K562 (cell line): ENCODE data around the gene NFRKB. TPM values are rescaled to one million over a fixed set of nuclear protein-coding genes. Genes with fewer than 3 reads are reported as not detected.

Experiments used
- ATAC-seq: fragments of 200-7000 bp; cut with Tn5 transposase; 3 replicates; pipeline ENCODE4 v1.9.1; 2020; ENCODE audit warnings: moderate library complexity
- BruUV-seq: library from RNA; stranded (reverse); fragments of 400-500 nt; replicated peaks from 2 replicates; lab custom pipeline; 2021; lab: Mats Ljungman, UMichigan
- CTCF ChIA-PET: fragments of 300-600 bp; formaldehyde crosslinking; extraction: SDS; loops from one replicate; lab custom pipeline; 2021; ENCODE audit warnings: low intra/inter-chr PET ratio; lab: Yijun Ruan, JAX
- POLR2A ChIA-PET: fragments of 300-600, 350-650 bp; sonication (Branson Sonifier 250); formaldehyde crosslinking; extraction: SDS; loops from one replicate; lab custom pipeline; 2021; ENCODE audit warnings: antibody characterized with exemption, inconsistent platforms; lab: Yijun Ruan, JAX
- DNase-seq, 4 experiments: peaks; one replicate each; pipeline versions ENCODE4 v3.0.0 to v3.0.0-alpha.2; 2011 to 2018; ENCODE audit warnings: low spot score in 3 of 4, mixed read lengths in 3 of 4; ENCODE audit errors: extremely low read depth in 1 of 4
- FAIRE-seq: peaks from 2 replicates; lab custom pipeline; 2011; peaks lifted over from hg19 to GRCh38; lab: Jason Lieb, UNC
- H2AFZ ChIP-seq: 2 replicates; pipeline ENCODE4 v1.6.0; 2011; ENCODE audit warnings: low read depth, low read length, control low read depth, inconsistent platforms
- H3K27ac ChIP-seq: fragments of 200-600 bp; 3 replicates; pipeline ENCODE4 v1.8.0; 2011; ENCODE audit warnings: low read depth, mild to moderate bottlenecking, control low read depth, inconsistent platforms, low read length, moderate library complexity, mixed read lengths; ENCODE audit errors: extremely low read depth
- H3K27me3 ChIP-seq, 2 experiments: fragments of 300-600 bp in 1 of 2; 2 replicates in 1 of 2; 3 replicates in 1 of 2; pipeline versions ENCODE4 v1.6.0 to v1.8.0; 2011; ENCODE audit warnings: inconsistent platforms in 2 of 2, low read length in 2 of 2, mild to moderate bottlenecking in 1 of 2, mixed read lengths in 1 of 2, moderate library complexity in 1 of 2; ENCODE audit not compliant: control insufficient read depth in 2 of 2, insufficient read depth in 2 of 2
- H3K36me3 ChIP-seq: fragments of 300-600 bp; 3 replicates; pipeline ENCODE4 v1.8.0; 2011; ENCODE audit warnings: mild to moderate bottlenecking, low read length, inconsistent platforms; ENCODE audit not compliant: control insufficient read depth, insufficient read depth
- H3K4me1 ChIP-seq, 2 experiments: fragments of 200-600 bp in 1 of 2; replicated peaks in 1 of 2; 2 replicates in 1 of 2; 3 replicates in 1 of 2; pipeline versions ENCODE4 v1.5.1 to v1.8.0; 2011; ENCODE audit warnings: inconsistent platforms in 2 of 2, low read length in 2 of 2, mild to moderate bottlenecking in 1 of 2, mixed read lengths in 1 of 2, moderate library complexity in 1 of 2; ENCODE audit not compliant: control insufficient read depth in 2 of 2, insufficient read depth in 2 of 2
- H3K4me2 ChIP-seq: 2 replicates; pipeline ENCODE4 v1.6.1; 2011; ENCODE audit warnings: low read length, control low read depth, inconsistent platforms, mixed read lengths; ENCODE audit not compliant: insufficient read depth
- H3K4me3 ChIP-seq: fragments of 200-600 bp; sonication (generic), shearing (Covaris generic); 2 replicates; pipeline ENCODE4 v1.5.1; 2016; ENCODE audit warnings: control low read depth, inconsistent platforms
- H3K79me2 ChIP-seq: fragments of 200-600 bp; 3 replicates; pipeline ENCODE4 v1.8.0; 2011; ENCODE audit warnings: low read length, inconsistent platforms; ENCODE audit not compliant: control insufficient read depth, insufficient read depth
- H3K9ac ChIP-seq, 2 experiments: 2 replicates each; pipeline versions ENCODE4 v1.6.0 to v1.6.1; 2011; ENCODE audit warnings: low read depth in 2 of 2, low read length in 2 of 2, control low read depth in 1 of 2, inconsistent platforms in 1 of 2, mild to moderate bottlenecking in 1 of 2, mixed read lengths in 1 of 2; ENCODE audit not compliant: insufficient read depth in 1 of 2
- H3K9me1 ChIP-seq: one replicate; pipeline ENCODE4 v1.6.0; 2011; ENCODE audit warnings: inconsistent platforms, mild to moderate bottlenecking, low read length, moderate library complexity; ENCODE audit not compliant: control insufficient read depth, insufficient read depth
- H3K9me3 ChIP-seq: replicated peaks from 2 replicates; pipeline ENCODE4 v1.5.1; 2011; ENCODE audit warnings: low read depth, low read length, inconsistent platforms; ENCODE audit not compliant: control insufficient read depth, insufficient read depth
- H4K20me1 ChIP-seq: replicated peaks from 2 replicates; pipeline ENCODE4 v1.6.1; 2011; ENCODE audit warnings: low read length, inconsistent platforms, mixed read lengths; ENCODE audit not compliant: control insufficient read depth, insufficient read depth
- CREB3L1 ChIP-seq: fragments of 450-650 bp; IDR thresholded peaks from 2 replicates; pipeline ENCODE4 v1.6.1; 2014; ENCODE audit warnings: low read depth, mild to moderate bottlenecking, moderate library complexity, borderline replicate concordance
- WGBS: fragments of 100-300 bp; shearing (Covaris generic); methylation state at CpG from one replicate; pipeline ENCODE4 v1.1.6; 2016; ENCODE audit warnings: low coverage, mixed read lengths; ENCODE audit not compliant: insufficient coverage; ENCODE audit errors: missing lambda C conversion rate; 5-methylcytosine and 5-hydroxymethylcytosine counted together
- in situ Hi-C: fragments of 300-500 bp; cut with MboI; formaldehyde crosslinking; loops from 4 replicates; pipeline ENCODE4 v1.15.0; 2018; ENCODE audit warnings: inconsistent platforms, mixed read lengths
- intact Hi-C: fragments of 100-400 bp; cut with micrococcal nuclease; formaldehyde crosslinking; loops from 2 replicates; pipeline ENCODE4 v1.14.2; 2022
- polyA plus RNA-seq, 8 experiments: library from polyadenylated mRNA; depleted of rRNA in 4 of 8; stranded (reverse) in 5 of 8; unstranded in 3 of 8; fragments of >200 nt; fragmentation: Nextera tagmentation in 2 of 8; fragmentation: Illumina TruSeq in 1 of 8; extraction: Ambion mirVana in 2 of 8; extraction: Trizol in 1 of 8; gene quantifications; 2 replicates each; pipeline versions ENCODE4 v1.2.1 to v1.2.3, GENCODE V29; 2011 to 2014; ENCODE audit warnings: inconsistent platforms in 1 of 8, missing spikeins in 1 of 8
- total RNA-seq, 7 experiments: library from RNA; depleted of rRNA in 6 of 7; stranded (reverse); fragments of >200 nt in 6 of 7; fragmentation: Illumina TruSeq in 2 of 7; extraction: Trizol in 2 of 7; gene quantifications; 2 replicates each; pipeline versions ENCODE4 v1.2.1 to v1.2.3, GENCODE V29; 2011 to 2021; ENCODE audit warnings: low replicate concordance in 1 of 7

NFRKB gene
- total and polyA plus RNA-seq, 9 of the 15 experiments (the other 6 are each of a cell fraction or from before 2014, with no cell fraction given), result 7.1 to 42.6 (median 23.9) TPM

DNA sequence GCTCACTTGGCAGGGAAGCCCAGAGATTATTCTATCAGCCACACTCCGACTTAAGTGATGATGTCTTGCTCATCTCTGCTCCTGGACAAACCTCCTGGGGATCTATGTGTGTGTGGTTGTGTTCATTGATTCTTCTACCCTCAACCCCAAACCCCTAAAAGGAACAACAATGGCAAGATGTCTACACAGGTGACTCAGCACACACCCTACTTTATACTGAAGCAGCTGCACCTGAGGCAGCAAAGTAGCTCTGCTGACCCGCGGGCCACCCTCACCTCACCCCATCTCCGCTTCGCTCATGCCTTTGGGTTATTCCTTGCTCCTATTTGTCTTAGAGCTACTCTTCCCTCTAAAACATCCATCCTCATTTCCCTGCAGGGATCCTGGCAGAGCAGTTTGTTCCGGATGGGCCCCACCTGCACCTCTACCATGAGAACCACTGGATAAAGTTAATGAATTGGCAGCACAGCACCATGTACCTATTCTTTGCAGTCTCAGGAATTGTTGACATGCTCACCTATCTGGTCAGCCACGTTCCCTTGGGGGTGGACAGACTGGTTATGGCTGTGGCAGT lies 41.1 kb downstream of the NFRKB start:
- H3K4me2 ChIP-seq, result no peak overlapping the region
- H3K9ac ChIP-seq, result no peak overlapping the region
- no TSS peak for BruUV-seq
- H3K4me1 ChIP-seq, result no peaks in the 10 kb centered on the region
- TF ChIP-seq CREB3L1, result no peak
- ATAC-seq (no peak), DNase-seq (no peak), FAIRE-seq (peak; percentile 15)
- H3K9me3 ChIP-seq, result no peaks in the 10 kb centered on the region
- 34% methylated on average over 7 of the region's 7 CpGs for WGBS
- no peaks in the 10 kb centered on the region for H3K79me2 ChIP-seq
- POLR2A ChIA-PET, result interaction anchor here (1.0 kb wide), 1 partner anchor 20 kb away, joined by 4 read pairs; no protein-coding TSS in a partner anchor
- H3K36me3 ChIP-seq, result no peaks in the 10 kb centered on the region
- no peaks in the 10 kb centered on the region for H3K9me1 ChIP-seq
- no peaks in the 10 kb centered on the region for H4K20me1 ChIP-seq
- H3K27ac ChIP-seq, result no peak overlapping the region
- in situ Hi-C loops (no loop called here), intact Hi-C loops (no loop called here)
- peaks cover 46 to 51% of the 10 kb centered on the region in 2 experiments; a peak in 4 of 5 replicates for H3K27me3 ChIP-seq
- no peak overlapping the region for H3K4me3 ChIP-seq
- CTCF ChIA-PET, result no interaction called here
- no peak overlapping the region for H2AFZ ChIP-seq
